GM12878 (cell line): ENCODE measurements around the gene PHOX2A.

Experiments used
- CEBPB ChIP-seq, 2 experiments: fragments of 150-350 bp in 1 of 2; IDR thresholded peaks; 2 replicates each; pipeline ENCODE4 v1.6.1; 2012 to 2014; ENCODE audit warnings: low read depth in 2 of 2, low read length in 2 of 2, borderline replicate concordance in 1 of 2, inconsistent platforms in 1 of 2
- CHD2 ChIP-seq: IDR thresholded peaks from 2 replicates; pipeline ENCODE4 v1.6.1; 2011; ENCODE audit warnings: low read depth, low read length, improper control_type of control experiment, borderline replicate concordance
- CUX1 ChIP-seq: IDR thresholded peaks from 2 replicates; pipeline ENCODE4 v1.6.1; 2012; ENCODE audit warnings: improper control_type of control experiment, low read depth, low read length; ENCODE audit not compliant: insufficient replicate concordance
- NR2C1 ChIP-seq: fragments of 450-650 bp; IDR thresholded peaks from 2 replicates; pipeline ENCODE4 v1.6.1; 2017; ENCODE audit warnings: antibody characterized with exemption, mild to moderate bottlenecking, moderate library complexity
- POLR2A ChIP-seq: IDR thresholded peaks from 2 replicates; pipeline ENCODE4 v1.6.1; 2011; ENCODE audit warnings: low read depth, mild to moderate bottlenecking, low read length
- SP1 ChIP-seq: IDR thresholded peaks from one replicate; pipeline ENCODE4 v1.6.1; 2011; ENCODE audit warnings: low read depth, low read length

- TF ChIP-seq CUX1 (no peak), CEBPB (IDR thresholded peaks at IDR 0.05; ENCODE audit: borderline replicate concordance in 1 of 2, low read depth in 2 of 2, low read length in 2 of 2) (no peak), POLR2A (no peak), CHD2 (no peak), NR2C1 (no peak), SP1 (no peak)
Observed at GRCh38 chr11:72278905-72279304, 34.9 kb upstream of the PHOX2A start.
